HG03432 (cell line): Measurements from ENCODE around the gene SPATS2L.

Source experiments
- ATAC-seq: cut with Tn5 transposase; IDR thresholded peaks from one replicate; pipeline ENCODE4 v1.9.1; 2021; ENCODE audit warnings: mild to moderate bottlenecking, moderate library complexity; ENCODE audit not compliant: unreplicated experiment

The SPATS2L gene

DNA sequence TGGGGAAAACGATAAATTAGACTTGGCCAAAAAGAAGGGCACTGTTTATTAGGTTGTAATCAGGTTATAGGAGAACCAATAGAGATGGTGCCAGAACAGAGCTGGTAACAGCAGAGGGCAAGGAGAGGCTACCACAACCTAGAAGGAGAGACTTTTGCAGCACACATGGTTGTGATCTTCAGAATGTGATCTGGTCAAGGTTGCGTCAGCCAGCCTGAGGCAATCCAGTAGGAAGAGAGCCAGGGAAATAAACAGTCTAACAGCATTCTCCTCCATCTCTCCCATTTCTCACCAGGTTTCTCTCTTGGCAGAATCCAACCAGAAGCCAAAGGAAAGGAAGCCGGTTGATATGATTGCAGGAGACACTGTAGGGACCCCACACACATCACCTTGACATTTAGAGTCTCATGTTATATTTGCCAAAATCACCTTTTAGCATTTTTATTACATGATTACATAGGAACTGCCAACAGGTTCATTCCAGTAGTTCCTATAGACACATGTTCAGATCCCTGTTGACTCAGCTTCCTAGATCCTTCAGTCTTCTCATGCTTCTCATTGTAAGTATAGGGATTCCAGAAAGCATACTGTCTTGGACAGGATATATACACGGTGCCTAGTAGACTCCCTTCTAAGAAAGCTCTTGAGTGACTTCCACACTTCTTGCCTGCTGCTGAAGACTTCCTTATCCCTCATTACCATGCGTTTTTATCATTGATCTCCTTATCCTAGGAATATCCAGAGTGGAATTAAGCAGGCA, 17.6 kb upstream of the SPATS2L start:
- no peak for ATAC-seq

DNA sequence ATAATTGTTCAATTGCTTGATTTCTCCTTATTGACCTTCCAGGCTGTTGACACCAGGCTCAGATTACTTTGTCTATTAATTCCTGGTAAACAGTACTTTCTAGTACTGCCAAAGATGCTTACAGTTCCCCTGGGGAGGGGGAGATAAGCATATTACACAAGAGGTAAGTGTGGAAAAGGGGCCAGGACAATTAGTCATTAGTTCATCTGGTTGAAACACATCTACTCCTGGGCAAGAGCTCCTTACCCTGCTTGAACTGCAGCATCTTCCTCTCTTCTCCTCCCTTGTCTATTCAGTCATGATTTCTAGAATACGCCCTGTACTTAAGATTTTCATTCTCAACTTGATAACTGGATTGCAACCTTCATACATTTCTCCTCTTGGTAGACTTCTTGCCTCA, 10.4 kb upstream of the SPATS2L start:
- ATAC-seq, result no peak

DNA sequence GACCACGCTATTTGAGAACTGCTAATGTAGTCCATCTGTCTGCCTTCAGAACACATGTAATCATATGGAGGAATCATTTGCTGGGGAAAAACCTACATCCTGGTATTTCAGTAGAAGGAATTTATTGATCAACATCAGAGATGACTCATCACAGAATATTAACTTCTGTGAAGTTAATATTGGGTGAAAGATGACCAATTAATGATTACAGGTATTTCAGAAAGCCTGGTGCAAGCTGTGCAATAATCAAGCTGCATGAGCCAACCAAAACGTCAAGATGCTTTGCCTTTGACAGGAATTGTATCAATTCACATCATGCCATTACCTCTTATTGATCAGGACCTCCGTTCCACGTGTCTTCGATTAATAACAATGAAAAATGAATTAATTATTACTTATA, 9.4 kb upstream of the SPATS2L start:
- ATAC-seq, result no peak

DNA sequence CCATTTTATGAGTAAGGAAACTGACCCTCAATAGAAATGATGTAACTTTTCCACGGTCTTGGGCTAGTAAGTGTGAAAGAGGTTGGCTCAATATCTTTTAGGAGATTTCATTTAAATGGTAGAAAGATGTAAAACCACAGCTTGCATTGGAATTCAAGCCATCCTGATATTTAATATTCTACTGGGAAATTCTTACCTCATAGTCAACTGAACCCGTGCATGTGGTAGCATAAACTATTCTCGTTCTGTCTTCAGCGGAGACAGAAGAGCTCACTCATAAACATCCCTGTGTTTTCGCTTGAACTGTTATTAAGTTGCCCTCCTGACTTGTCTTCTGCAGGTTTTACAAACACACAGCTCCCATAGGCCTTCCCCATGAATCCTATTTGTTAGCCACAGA, 8.5 kb upstream of the SPATS2L start:
- no peak for ATAC-seq

DNA sequence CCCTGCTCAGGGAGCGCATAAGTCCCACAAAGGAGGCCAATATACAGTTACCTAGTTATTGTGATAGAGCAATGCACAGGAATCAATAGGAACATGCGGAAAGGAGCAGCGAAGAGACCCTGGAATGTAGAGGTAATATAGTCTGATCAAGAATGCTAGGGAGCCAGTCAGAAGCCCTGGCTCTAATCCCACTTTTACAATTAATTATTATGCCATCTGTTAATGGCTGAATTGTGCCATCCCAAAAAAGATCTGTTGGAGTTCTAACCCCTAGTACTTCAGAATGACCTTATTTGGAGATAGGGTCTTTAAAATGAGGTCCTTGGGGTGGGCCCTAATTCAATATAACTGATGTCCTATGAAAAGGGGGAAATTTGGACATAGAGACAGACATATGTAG, 7.7 kb upstream of the SPATS2L start:
- no peak for ATAC-seq

DNA sequence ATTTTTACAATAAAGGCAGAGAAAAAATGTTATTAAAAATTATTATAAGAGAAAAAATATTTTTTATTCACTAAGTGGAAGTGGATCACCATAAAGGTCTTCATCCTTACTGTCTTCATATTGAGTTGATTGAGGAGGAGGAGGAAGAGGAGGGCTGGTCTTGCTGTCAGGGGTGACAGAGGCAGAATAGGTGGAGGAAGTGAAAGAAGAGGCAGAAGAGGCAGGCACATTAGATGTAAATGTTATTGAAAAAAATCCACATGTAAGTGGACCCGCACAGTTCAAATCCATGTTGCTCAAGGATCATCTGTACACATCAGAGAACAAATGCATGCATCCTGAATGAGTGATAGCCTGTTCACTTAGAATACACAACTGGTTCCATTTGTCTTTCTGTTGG, 6.4 kb upstream of the SPATS2L start:
- ATAC-seq, result peak; percentile 43

DNA sequence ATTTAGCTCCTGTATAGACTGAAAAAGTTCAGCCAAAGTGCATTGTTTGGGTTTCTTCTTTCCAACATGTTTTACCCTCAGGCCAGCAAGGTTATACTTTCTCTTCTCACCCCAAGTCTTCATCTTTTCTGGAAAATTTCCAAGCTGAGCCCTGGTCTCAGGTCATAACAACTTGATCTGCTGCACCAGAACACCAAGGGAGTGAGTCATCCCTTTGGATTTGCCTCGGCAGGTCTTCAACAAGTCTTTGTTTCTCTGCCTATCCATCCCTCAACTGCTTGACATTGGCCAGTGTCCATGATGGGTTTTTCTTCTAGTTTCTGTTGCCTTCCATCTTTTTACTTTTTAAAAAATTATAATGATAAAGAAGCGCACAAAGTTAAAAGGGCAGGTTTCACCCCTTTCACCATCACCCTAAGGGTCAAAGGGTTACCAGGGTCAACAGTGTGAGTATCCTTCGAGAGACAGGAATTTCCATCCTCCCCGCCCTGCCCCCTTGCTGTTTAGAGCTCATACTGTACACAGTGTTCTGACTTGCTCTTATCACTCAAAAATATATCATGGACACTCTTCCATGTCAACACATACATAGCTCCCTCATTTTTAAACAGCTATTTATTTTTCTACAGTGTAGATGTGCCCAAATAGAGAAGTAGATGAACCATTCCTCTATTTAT, 5.7 kb upstream of the SPATS2L start:
- ATAC-seq, result no peak

DNA sequence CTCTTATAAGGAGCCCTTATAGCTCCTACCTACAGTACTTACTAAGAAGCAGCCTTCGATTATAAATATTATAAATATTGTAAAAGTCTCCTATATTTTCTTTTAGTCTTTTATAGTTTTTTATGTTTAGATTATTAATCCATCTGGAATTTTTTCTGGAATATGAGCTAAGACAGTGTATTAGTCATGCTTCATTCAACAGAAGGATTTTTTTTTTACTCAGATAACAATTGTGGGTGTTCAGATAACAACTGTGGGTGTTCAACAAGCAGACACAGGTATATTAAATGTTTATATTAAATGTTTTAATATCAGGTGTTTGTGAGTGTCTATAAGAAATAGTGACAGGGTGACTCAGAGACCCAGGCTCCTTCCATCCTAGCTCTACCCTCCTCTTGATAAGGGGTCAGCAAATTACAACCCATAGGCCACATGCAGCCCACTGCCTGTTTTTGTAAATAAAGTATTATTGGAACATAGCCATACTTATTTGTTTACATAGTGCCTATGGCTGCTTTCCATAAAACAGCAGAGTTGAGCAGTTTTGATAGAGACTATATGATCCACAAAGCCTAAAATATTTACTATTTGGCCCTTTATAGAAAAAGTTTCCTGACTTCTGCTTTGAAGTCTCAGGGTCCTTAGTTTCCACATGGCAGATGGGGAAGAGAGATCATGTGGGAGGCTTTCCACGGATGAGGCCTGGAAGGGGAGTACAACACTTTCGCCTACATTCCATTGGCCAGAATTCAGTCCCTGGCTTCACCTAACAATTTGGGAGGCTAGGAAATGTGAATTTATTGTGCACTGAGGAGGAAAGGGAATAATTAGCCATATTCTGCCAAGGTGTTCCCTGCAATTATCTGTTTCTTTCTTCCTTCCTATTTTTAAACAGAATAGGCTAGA, 4.3 kb upstream of the SPATS2L start:
- no peak for ATAC-seq

DNA sequence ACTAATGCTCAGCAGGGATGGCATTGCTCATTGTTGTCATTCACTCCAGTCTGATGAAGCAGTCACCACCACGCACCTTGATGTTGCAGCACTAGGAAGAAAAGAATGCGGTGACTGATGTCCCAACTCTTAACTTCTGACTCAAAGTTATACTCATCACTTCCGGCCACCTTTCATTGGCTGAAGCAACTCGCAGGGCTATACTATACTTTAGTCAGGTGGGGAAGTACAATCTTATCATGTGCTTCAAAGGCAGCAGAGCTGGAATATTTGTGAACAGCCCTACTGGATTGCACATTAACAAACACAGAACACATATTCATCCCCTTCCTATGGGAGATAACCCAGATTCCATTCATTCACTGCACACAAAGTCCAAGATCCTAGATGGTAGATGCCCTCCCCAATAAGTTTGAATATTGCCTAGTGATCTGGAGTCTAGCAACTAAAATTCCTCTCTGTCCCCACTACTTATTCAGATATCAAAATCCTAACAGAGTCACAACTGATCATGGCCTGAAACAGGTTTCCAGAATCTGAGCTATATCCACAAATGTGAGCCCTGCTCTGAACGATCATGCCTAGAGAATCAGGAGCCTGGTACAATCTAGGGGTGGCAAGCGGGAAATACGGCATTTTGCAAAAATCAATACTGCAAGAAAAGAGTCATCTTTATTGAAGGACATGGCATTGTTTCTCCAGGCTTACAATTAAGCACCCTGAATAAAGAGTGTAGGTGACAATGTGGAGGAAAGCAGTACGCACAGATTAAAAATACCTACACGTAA, 3.4 kb upstream of the SPATS2L start:
- ATAC-seq, result no peak

DNA sequence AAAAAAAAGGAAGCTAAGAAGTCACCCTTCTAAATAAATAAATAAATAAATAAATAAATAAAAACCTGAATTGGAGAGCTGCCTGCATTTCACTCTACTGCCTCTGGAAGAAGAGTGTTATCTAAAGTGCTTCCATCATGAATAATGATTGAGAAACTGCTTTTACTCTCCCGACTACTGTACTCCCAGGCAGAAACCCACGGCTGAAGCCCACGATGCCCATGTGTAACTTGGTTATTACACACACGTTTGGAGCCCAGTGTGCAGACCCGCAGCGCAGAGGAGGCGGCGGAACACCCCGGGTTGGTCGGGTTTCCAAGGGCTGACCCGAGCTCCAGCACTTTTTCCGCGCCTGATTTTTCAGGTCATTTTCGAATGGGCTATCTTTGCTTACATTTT, 697 bp upstream of the SPATS2L start:
- ATAC-seq, result no peak

DNA sequence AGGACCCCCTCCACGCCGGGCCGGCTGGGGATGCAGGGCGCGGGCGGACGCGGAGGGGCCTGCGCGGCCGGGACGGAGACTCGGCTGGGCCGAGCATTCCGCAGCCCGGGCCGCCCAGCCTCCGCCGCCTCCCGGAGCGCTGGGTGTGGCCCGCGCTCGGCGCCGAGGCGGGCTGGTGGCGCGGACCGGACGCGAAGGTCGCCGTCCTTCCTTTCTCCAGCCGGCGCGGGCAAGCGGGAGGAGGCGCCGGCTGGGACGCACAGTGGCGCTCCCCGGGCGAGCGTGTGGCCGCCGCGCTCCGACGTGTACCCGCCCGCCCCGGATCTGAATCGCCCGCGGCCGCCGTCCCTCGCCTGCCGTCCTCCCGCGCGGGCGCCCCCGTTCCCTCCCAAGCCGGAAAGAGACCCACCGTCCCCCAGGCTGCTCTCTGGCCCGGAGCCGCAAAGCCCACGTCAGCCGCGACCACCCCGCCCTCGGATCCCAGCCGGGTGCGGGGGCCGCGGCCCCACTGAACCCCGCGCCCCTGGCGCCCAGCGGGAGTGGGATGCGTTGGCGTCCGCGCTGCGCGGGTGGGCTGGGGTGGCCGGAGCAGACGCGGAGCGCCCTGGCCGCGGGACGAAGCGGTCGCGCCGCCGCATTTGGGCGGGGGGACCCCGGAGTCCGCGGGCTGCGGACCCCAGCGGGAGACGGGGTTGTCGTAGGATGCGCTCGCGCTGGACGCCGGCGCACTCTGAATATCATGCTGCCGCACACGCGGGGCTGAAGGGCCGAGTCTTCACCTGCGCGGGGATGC, 634 bp downstream of the SPATS2L start:
- ATAC-seq, result peak; percentile 67

DNA sequence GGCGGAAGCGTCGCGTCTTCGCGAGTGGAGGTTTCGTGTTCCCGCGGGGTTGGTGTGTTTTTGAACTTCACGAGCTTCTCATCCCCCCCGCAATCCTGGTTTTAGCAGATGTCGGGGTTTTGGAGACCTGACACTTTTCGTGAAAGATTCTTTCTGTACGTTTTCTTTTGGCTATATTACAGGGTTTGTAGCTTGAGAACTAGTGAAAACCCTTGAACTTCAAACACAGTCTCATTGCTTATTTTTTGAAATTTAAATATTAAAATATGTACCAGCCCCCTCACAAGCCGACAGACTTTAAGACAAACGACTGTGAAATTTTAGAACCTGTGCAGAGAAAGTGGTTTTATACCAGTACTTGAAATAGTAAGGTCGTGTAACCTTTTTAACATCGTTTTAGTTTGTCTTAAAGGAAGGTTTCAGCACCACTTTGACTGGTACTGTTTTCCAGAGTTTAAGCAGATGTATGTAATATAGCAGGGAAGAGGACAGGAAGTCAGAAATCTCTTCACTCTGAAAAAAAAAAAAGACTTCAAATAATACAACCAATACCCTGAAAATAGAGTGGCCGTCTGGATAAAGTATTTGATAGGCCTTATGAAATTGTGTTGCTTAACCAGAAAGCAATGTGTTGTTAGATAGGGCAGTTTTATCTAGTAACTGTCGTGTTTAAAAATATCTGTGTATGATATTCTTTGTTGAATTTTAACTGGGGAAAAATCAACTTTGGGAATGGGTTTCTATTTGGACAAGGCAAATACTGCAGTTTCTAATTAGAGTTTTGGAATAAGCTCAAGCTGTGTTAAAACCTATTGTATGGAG, 1.4 kb downstream of the SPATS2L start:
- no peak for ATAC-seq

DNA sequence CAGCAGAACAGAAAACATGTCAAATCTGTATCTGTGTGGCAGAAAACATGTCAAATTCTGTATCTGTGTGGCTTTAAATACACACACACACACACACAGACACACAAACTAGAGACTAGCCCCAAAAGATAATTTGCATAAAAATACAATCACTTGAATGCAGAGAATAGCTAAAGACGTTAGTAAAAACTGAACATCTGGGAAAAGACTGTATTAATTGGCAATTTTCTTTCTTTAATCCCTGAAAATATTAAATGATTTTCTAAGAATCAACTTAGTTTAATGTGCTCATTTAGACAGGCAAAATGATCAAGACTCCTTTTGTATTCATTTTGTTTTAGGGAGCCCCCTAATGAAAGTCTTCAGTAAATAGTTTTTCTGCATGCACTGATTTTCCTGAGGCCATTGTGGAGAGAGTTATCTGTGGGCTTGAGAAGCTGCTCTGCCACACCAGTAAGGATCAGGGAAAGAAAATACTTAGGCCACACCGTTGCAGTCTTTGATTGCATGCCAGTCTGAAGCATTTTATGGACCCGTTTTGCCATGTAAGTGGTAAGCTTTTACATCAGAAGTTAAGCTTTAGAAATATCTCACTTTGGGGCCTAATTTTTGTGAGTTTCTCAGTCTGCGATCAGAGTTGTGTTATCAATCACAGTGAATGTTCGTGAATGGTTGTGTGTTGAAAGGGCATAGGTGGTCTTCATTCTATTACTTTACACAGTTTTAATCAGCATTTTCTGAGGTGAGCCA, 2.2 kb downstream of the SPATS2L start:
- ATAC-seq, result no peak

DNA sequence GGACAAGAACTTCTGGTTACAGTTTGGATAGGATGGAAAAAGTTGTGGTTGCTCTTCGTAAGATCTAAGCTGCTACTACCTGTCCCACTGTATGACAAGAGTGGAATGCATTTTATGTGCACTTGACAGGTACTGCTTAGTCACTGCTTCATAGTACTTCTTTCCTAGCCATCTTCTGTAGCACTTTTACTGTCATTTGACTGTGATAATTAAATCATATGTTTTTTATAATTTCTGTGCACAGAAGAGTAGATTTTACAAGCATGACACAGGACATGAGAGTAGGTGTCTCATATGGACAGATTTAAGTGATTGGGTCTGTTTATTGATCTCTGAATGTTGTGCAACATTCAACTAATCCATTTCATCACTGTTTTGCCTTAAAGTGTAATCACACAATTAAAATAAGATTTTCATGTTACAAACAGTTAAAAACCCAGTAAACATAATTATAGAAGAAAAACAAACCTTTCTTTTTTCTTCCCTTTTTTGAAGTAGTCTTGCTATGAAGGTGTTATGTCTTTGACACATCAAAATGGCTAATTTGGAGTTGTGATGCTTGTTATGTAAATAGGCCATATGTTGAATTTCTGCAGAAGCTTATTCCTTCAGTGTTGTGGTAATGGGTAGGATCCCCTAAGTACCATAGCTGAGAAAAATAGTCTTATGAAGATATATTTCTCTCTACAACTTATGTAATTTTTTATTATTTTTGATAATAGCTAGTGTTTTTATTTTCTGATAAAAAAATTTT, 3.0 kb downstream of the SPATS2L start:
- no peak for ATAC-seq

DNA sequence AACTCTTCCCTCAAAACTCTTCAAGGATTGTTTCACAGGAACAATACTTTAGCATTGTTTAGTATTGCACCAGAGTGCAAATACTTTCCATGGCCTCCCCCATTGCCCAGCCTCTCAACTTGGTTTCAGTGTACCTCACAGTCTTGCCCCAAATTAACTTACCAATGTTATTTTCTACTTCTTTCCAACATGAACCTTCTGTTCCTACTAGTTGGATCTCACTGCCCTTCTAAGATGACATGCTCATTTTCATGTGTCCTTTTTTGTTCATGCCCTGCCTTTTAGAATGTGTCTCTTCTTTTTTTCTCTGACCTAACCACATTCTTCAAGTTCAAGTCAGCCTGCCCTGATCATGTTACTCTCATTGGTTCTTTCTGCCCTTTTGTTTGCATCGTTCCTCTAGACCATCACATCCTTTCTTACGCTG, 4.1 kb downstream of the SPATS2L start:
- no peak for ATAC-seq

DNA sequence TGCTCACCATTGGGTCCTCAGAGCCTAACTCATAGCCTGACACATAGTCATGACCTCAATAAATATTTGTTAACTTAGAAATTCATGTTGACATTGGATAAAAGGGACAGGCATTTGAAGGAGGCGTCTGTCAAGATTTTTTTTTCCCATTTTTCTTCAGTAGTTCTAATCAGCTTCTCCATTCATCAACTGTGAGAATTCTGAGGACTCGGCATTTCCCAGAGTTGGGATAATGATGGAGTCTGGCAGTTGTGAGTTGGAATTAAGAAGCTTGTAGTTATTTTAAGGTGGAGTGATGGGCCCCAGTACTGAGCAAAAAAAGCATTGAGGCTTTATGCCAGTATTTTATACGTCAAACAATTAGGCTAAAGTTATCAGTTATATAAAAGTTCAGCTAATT, 4.6 kb downstream of the SPATS2L start:
- ATAC-seq, result no peak

DNA sequence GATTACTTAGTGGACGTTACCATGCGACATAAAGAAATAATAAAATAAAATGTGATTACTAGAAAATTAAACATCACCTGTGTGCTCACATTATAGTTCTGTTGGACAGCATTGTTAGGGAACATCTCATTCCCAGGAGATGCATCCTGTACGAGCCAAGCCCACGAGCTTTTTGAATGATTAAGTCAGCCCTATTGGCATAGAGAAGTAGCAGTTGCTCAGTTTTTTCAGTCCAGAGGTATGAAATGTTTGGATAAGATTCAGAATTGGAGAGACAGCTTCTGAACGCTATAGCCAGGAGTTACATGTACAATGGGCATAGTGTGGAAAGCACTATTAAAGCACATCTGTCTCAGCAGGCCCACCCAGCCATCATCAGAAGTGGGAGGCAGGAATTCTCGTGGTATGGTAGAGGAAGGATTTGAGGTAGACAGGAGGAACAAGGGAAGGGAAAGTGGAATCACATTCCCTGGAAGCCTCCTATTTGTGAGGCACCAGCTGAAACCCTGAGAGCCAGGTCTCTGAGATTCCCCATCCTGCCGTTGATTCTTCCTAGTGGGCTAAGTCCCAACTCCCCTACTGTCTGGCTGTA, 8.6 kb downstream of the SPATS2L start:
- no peak for ATAC-seq
